Stimulated activated CD4-positive, alpha-beta T cell treated with anti-CD3 and anti-CD28 coated beads, Interleukin-4, amount 100 ng/mL, for 48 hours (primary cell): ENCODE results near the gene TM7SF3.
"Not testable (repeated sequence)": the region's sequence is repeated elsewhere in the genome, so short reads cannot be mapped to it uniquely, and the experiment has no call there.

Source experiments
- DNase-seq, 2 donors: peaks; one replicate each; pipeline ENCODE4 v3.0.0-alpha.2; 2020; ENCODE audit warnings: low read depth in 2 of 2

The TM7SF3 gene

DNA sequence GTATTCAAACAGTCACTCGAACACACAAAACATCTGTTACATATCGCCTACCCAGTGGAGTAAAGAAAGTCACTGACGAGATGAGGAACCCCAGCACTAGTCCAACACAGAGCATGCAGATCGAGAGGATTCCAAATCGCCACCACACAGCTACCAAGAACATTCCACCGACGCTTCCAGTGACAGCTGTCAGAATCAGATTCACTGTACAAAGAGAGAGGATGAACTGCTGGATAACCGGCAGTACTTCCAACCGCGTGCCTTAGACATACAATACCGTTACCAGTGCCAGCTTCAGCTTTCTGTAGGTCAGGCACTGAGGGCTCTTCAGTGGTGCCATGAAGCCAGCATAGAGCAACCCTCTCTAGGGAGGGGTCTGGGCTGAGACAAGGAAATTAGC is 34.5 kb downstream of the TM7SF3 start:
- DNase-seq = no peak

DNA sequence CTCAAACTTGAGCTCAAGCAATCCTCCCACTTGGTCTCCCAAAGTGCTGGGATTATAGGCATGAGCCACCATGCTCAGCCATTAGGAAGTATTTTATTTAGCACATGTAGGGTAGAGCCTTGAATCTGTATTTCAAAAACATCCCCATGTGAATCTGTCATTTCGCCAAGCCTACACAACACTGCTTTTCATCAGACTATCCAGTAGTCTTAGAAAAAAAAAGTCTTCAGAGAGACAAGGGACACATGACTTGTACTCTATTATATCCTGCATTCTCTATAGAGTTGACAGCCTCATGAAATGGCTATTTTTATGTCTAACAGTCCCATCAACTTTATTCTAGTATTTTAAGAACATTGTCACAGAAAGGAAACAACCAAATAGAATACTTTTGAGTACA is 35.4 kb downstream of the TM7SF3 start:
- DNase-seq = no peak

DNA sequence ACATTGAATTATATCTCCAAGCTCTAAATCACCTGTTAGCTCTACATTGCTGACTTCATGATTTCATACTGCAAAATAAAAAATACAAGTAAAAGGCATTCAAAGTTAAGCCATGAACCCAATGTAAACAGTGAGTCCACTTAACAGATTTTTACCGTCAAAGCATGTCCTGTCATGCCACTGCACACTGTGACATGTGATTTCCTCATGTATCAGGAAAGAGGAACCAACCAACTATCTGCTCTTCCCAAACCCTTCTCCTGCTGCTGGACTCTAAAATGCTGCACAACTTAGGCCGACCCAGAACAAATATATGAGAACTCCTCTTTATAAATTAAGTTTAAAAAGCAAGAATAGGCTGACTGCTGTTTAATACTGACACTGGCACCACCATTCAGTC is 37.5 kb downstream of the TM7SF3 start:
- no peak for DNase-seq

DNA sequence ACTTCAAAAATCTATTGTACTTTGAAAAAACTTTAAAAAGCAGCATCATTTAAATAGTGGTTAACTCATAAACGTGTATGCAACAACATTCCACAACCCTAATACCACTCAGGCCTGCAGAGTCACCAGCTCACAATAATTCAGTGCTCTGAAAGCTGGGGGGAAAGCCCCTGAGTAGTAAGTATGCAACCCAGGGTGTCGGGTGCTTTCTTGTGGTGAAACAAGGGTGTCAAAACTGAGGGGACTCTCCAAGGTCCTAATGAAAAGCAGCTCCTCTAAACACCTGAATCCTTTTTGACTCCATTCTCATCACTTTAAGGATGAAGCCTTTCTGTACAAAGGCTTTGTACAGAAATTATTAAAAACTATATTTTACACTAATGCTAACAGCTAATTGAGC is 42.2 kb downstream of the TM7SF3 start:
- peak; percentile 37 to 51 for DNase-seq

DNA sequence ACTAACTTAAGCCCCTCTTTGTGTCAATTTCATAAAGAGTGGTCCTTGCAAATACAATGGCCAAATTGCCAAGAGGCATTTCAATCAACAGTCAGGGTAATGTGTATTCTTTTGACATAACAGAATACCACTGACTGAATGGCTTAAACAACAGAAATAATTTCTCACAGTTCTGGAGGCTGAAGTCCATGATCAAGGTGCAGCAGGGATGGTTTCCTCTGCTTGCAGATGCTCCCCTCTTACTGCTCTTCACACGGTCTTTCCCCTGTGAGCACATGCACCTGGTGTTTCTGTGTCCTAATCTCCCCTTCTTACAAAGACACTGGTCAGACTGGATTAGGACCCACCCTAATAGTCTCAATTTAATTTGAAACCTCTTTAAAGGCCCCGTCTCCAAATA is 44.0 kb downstream of the TM7SF3 start:
- no peak for DNase-seq

DNA sequence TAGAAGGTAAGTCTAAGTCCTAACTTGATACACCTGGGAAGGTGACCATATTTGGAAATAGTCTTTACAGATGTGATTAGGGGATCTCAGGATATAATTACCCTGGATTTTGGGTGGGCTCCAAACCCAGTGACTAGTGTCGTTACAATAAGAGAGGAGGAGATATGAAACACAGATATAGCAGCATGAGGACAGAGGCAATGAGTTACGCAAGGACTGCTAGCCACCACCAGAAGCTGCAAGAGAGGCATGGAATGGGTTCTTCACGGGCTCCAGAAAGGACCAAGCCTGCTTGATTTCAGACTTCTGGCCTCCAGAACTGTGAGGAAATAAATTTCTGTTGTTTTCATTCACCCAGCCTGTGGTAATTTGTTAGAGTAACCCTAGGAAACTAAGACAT is 47.3 kb downstream of the TM7SF3 start:
- DNase-seq = no peak

DNA sequence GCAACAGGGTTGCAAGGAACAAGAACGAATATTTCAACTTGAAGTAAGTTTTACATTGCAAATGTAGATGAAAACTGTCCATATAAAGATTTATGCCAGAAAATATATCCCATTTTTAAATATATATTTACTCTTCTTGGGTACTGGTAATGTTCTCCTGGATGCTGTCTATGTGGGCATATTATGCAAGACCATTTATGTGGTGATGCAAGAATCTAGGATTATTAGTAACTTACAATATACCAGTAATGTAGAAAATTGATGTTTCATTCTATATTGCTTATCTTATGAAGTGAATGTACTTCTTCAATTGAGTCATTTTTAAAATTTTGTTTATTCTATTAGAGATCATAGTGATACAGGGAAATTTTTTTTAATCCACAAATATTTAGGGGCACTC is 50.8 kb downstream of the TM7SF3 start:
- no peak for DNase-seq

DNA sequence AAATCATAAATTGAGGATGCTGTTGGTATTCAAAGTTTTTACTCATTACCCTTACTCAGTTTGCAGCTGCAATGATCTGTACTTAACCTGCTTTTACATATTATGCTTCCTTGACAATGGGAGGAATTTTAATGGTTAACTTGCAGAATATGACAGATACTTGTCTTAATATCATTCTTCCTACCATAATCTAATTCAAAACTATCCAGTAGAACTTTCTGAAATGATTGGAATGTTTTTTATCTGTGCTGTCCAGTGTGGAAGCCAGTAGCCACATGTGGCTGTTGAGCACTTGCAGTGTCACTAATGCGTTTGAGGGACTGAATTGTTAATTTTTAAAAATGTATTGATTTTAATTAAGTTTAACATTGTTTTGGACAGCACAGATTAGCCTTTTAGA is 52.4 kb downstream of the TM7SF3 start:
- DNase-seq = no peak

DNA sequence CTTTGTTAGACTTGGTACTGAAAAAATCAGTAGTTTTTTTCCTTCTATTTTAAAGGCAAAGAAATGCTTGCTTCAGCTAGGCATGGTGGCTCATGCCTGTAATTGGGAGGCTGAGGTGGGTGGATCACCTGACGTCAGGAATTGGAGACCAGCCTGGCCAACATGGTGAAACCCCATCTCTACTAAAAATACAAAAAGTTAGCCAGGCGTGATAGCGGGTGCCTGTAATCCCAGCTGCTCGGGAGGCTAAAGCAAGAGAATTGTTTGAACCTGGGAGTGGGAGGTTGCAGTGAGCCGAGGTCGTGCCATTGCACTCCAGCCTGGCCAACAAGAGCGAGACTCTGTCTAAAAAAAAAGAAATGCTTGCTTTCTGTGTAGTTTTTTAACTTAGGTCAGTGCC is 52.8 kb downstream of the TM7SF3 start:
- DNase-seq = not testable (repeated sequence)

DNA sequence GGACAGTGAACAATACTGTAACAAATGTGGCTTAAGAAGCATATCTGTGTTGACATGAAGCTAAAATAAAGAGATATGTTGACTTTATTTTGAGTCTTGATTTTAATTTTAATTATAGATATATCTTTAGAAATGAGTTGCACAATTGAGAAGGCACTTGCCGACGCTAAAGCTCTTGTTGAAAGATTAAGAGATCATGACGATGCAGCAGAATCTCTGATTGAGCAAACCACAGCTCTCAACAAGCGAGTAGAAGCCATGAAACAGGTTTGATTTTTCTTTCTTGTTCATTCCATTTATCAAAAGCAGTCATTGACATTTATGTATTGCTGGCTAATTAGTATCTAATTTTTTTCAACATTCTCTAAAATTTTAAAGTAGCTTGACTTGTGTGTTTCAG is 60.2 kb downstream of the TM7SF3 start:
- no peak for DNase-seq

DNA sequence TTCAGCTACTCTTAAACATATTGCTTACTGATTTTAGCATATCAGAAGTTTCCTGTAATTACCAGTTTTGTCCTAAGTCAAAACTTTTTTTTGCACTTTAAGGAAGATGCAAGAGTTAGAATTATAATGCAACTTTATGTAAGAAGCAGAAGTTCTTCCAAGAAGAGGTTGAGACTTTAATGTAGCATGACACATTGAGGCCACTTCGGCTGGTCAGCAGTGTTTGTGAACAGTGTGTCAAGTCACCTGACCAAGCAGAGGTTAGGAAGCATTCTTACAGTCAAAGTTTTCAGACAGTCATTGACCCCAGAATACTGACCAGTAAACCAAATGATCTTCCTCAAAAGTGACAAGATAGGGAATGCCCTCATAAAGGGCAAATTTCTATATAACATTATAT is 60.7 kb downstream of the TM7SF3 start:
- DNase-seq = no peak

DNA sequence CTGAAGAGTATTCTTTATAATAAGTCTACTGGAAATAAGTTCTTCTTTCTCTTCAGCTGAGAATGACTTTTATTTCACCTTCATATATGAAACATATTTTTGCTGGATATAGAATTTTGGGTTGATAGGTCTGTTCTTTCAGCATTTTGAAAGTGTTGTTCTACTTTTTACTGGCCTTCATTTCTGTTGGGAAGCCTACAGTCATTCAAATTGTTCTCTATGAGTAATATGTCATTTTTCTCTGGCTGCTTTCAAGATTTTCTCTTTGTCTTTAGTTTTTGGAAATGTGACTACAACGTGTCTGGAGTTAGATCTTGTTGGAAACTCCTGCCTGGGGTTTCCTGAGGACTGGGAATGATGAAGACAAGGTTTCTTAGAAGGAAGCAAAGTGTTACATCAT is 65.9 kb downstream of the TM7SF3 start:
- no peak for DNase-seq

DNA sequence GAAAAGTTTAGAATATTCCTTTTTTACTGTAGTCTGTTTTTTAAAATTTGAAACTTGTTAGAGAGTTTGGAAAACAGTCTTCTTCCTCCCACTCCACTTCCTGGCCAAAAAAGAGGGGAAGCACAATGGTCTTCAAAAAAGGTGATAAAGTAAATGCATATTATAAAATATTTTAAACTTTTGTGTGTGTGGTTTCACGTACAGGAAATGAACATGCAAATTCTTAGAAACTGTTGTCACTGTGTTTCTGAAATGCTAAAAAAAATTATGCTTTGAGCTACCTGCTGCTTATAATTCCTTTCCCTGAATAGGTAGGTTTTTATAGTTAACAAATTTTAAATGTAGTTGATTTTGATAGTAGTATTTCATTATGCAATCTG is 73.0 kb downstream of the TM7SF3 start:
- DNase-seq = no peak

DNA sequence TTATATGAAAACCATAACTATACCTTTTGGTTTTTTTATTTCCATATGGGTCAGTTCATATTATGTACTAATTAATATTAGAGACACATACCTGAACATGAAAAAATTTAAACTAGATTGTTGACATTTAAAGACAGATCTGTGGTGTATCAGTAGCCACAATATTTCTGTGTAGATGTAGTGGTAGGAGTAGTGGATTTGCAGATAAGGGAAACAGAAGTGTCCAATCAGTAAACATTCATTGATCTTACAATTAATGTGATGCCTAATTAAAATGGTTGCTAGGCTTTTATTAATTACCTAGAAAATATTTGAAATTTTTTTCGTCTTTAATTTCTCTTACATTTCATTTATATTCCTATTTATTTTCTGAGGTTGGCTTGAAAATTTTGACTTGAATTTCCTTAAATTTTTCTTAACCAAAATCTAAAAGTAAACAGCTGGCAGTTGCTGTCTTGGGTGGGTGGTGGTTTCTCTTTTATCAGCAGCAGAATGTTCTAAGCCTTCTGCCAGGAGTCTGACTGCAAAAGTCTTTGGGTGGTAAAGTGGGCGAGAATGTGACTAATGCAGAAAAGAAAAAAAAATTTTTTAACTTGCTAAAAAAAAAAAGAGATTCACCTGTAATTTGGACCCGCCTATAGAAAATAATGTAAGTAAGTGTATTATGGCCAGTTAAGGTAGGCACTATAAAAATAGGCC is 73.5 kb downstream of the TM7SF3 start:
- no peak for DNase-seq

DNA sequence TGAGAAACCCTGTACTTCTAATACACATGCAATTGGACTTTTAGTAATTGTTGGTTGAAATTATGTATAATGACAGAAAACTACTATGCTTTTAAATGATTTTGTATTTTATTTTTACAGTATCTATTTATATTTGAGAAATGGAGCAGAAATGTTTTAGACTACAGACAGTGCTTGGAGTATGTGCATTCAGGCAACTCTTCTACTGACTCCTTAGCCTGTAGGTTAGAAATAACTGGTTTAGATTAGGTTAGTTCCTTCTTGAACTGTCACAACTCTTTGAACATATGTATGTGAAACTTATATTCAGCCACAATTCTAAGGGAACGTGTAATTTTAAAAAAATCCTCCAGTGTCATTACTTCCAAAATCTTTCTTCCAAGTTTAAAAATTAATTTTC is 74.2 kb downstream of the TM7SF3 start:
- DNase-seq = no peak

DNA sequence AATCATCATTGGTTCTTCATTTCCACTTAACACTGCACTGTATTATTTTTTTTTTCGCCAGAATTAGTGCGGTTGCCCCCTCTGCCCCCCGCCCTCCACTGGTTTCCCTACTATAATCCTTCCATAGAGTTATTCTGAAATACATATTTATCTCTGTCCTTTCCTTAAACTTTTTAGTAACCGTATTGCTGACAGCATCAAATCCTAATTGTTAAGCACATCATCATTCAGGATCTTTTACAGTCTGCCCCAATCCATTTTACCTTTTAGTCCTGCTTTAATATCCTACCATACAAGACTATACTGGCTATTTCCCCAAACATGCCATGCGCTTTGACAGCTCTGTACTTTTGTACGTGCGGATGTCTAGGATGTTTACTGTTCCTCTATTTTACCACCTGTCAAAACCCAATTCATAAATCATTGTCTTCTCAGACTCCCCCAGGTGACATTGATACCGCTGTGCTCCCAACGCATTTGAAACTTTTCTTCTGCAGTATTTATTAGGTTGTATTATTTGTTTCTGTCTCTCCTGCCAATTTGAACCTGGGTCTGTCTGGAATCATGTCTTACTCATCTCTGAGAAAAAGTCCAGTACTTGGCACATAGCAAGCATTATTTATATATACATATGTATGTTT is 74.9 kb downstream of the TM7SF3 start:
- no peak for DNase-seq

DNA sequence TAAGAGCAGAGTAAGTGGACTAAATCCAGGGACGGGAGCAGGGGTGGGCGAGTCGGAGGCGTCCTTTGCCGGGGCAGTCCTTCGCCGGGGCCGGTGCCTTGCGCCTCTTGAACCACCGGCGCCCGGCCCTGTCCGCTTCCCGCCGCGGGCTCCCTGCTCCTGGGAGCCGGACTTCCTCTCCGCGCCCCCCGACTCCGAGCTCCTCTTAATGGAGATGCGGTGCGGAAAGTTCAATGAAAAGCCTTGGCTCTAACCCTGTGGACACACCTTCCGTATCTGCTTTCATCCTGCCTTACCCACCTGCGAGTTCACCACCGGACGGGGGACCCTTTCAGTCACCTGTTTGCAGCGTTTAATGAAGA is 75.5 kb downstream of the TM7SF3 start:
- peak in 1 of 2 donors; percentile 6 for DNase-seq

DNA sequence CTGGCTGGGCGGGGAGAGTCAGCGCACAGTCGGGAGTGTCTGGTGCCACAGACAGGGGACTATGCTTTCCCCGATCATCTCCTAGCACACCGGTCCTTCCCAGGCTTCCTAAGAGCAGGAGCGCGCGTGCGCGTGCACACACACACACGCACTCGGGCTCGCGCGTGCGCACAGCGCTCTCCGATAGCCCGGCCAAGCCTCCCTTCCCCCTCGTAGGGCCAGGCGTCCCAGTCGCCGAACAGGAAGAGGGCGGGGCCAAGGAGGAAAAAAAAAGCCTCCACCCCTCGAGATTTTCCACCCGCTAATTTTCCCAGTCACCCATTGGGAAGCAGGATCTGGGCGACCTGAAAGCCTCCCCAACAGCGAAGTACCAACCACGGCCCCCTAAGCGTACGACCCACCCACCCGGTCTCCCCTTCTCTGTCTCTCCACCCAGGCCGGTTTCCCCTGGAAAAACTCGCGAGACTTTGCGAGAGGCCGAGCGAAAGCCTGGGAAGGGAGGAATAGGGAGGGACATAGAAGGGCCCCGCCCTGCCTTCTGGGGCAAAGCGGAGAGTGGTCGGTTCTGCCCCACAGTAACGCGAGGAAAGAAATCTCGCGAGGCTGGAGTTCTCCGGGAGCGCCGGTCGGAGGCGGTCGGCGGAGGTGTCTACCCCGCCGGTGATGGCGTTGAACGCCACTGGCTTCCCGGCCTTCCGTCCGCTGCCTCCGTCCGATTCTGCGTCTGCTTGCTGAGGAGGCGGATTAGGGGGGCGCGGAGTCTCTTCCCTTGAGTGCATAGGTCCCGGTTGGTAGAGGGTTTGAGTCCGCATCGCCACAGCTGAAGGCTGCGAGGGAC is 76.1 kb downstream of the TM7SF3 start, which contains the start of the genes FGFR1OP2 and INTS13:
Gene FGFR1OP2 (plus strand): TSS at position 608 of the 838 bp plus-strand sequence. CDS start 15,689 bp downstream, outside the sequence.
Gene INTS13 (minus strand): TSS at position 119 of the 838 bp plus-strand sequence. CDS start 1,178 bp downstream, outside the sequence.
- DNase-seq = peak; percentile 96 to 98

DNA sequence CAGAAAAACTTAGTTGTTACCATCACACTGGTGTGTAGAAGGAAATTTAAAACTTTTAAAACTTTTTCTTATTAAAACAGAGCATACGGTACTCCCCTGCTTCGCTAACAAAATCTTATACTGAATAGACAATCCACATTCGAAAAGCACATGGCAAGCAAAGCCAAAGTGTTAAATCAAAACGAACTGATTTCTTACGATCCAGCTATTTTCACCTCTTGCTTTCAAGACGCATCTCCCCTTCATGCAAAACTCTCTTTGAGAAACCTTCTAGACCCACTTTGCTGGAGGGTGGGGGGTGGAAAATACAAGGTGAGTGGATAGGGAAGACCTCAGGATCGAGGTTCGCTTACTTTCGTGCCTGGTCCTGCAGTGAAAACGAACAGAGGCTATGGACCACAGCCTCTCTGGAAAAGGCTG is 76.7 kb downstream of the TM7SF3 start:
- DNase-seq = no peak

DNA sequence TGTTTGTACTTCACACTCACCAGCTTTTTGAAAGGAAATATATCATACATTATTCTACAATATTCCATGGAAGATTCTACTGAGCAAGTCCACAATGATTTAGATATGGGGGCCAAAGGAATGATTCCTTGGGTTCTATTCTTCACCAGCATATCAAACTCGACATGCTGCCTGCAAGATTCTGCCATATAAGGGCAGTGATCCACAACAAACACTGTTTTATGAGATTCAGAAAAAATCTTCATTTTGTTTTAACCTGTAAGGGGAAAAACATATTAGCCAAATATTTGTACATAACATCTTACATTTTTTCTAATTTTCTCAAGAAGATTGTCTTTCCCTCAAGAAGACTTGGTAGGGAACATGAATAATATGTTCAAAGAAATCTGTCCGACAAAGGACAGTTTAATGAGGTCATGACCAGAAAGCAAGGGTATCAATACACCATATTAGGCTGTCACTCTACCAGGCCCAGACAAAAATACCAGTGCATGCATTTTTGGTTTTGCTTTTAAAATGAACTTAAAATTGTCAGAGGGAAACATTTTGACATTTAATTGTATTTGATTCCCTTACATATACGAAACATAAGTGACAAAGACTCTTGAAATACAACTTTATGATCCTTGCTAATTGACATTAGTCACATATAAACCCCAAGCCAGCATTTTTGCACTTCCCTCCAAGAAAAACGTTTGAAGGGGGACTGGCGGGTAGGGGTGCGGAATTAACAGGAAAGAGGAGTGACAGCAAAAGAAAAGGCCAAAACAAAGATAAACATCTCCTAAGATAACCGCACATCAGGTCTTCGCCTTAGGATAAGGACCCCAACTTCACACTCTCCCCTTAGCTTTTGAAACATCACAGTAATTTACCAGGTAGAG is 77.4 kb downstream of the TM7SF3 start:
- no peak for DNase-seq

DNA sequence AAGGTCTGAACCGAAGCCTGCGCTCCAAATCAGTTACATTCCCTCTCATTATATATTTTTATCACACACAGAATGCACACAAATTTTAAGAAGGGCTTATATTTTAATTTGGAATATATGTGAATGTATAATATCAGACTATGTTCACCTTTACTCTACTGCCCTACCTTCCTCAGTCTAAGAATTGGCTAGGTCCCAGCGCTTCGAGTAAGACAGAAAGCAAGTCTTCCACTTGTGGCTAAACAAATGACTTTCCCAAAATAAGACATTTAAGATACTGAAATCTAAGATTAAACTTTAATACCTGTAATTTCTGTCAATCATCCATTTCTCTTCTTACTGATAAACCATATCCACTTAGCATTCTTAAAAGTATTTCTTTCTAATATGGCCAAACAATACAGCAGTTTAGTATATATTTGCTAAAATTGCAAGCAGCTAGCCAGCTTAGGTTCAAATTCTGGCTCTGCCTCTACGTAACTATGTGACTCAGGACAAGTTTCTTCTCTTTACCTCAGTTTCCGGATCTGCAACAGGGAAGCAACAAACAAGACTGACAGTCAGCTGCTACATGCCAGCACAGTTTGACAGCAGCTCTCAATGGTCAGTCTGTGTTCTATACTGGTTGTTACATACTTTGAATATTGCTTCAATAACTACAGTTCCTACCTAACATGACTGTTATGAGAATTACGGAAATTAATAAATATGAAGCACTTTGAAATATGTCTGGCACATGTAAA is 78.4 kb downstream of the TM7SF3 start:
- no peak for DNase-seq
